HG03439 (cell line): Measurements from ENCODE around the gene CACNA2D1.

Source experiments
- ATAC-seq: cut with Tn5 transposase; IDR thresholded peaks from one replicate; pipeline ENCODE4 v1.9.1; 2021; ENCODE audit warnings: mild to moderate bottlenecking, moderate library complexity; ENCODE audit not compliant: unreplicated experiment

The CACNA2D1 gene

DNA sequence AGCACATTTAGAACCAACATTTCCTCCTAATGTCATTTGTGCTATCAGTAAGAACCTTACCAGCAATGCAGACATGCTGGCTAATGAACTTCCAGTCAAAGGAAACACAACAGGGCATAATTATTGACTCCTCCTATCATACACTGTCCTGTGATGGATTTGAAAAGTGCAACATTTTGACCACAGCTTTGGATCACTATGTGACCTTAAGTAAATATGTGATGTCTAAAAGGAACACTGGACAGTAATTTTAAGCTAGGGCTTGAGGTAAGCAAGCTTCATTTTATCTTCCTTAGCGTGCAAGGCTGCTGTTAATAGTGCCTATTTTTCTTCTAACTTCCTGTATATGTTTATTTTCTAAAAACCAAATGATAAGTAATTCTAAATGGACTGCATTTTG lies 433.2 kb downstream of the CACNA2D1 start:
- ATAC-seq: no peak

DNA sequence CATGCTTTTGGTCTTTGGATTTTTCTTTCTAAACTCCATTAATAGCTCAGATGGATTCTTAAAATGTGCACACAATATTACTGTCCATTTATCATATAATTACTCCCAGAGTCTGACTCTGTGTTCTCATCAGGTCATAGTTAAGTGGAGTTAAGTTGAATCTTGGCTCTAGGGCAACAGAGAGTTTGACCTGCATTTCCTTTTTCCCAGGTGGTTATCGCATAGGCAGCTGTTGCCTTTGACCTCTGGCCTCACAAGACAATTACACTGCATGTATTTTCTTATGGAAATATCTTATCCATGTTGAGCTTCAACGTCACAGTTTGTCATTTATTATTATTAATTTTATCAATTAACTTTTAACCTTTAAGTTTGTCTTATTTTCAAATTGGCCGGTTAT lies 436.3 kb downstream of the CACNA2D1 start:
- no peak for ATAC-seq

DNA sequence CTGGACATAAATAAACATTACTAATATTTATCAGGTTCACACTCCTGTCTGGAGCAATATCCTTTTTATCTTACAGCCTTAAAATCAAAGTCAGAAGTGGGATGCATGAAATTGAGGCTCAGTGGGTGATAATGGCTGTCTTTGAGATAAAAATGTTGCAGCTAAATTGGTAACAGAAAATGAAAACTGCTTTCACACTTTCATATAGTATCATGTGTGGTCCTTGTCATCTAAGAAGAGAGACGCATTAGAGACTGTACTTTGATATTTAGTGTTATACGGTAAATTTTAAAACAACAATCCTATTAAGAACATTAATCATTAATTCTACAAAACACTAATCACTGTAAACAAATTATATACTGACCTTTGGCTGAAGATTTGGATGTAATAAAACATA lies 438.5 kb downstream of the CACNA2D1 start:
- ATAC-seq: no peak

DNA sequence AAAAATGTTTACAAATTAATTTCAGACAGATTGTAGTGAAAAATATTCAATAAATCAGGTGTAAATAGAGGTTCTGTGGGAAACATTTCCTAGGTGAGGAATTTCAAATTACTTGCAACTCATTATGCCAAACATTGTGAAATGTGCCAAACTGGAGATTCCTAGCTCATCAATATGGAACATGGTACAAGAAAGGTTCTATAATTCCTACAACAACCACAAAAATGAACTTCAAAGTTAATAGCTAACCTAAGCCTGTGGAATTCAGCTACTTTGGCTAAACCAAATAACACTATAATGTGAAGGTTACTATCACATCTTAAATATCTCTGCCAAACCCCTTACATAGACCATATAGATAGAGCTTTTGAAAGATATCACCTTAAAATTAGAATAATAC lies 450.4 kb downstream of the CACNA2D1 start:
- no peak for ATAC-seq

DNA sequence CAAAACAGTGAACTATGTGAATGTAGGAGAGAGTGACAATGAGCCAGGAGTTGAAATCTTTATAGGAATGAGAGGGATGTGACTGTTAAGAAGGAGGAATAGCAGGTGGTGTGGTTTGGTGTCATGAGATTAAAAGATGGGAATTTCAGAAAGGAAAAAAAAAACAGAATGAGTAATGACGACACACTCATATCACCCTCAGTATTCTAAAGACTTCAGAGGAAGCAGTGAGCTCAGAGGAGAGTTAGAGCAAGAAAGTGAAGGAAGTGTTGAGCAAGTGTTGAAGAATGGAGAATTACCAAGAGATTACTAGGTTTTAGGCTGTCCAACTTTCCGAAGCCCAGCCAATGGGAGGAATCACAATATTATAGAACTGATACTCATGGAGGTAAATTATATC lies 453.2 kb downstream of the CACNA2D1 start:
- ATAC-seq: no peak

DNA sequence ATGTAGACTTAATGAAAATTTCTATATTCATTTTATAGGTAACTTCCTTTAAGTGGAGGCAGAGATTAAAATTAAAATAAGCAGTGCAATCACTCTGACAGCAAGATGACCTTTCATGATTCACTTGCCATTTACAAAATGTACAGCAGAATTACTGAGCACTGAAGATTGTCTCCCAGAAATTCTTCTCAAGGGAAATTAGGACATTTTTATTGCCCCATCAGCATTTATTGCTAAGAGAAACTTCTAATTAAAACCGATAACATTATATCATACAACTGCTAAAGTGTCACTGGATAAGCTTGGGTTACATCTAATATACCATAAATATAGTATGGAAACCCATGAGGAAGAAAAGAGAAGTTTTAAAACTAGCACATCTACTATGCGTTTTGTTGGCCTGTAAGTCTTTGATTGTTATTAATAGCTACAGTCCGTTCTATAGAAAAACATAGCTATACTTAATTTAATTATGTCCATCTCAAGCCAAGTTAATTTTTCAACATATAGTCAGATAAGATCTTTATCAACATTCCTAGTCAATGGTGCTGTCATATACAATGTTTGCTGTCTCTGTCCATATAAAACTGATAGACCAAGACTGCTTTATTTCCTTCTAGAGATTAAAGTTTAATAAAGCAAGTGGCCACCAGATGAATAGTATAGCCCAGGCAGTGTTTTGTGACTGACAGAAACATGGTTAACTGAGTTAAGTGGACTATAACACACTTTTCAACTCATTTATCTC lies 456.7 kb downstream of the CACNA2D1 start:
- ATAC-seq: no peak

DNA sequence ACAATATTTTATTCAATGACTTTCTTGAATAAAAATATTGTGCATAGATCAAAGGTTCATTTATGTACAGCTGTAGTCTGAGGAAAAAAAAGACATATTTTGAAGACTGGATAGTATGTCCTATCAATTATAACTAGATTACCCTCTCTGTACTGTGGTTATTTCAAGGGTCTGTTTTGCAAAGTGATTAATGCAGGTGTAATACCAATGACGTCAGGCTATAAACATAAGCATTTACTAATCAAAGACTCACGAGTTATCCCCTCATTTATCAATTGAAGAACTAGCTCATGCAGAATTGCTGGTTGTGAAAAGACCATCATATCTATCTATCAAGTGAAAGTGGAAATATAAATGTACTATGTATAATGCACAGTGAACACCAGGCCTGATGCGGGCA lies 460.2 kb downstream of the CACNA2D1 start:
- no peak for ATAC-seq

DNA sequence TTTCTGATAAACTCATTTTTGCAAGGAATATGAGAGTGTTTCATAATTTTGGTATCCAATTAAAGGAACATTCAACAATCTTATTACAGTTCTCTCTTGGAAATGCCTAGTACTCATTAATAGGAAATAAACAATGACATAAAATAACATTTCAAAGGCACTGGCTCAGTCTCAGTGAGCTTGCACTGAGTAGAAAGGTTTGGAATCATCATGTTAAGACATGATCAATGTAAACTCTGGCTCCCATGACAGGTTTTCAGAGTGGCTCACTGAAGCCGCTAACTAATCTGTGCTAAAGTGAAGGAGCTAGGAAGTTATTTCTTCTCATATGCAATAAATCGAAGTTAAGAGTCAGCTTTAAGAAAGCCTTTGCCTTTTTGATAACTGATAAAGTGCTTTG lies 470.5 kb downstream of the CACNA2D1 start:
- no peak for ATAC-seq

DNA sequence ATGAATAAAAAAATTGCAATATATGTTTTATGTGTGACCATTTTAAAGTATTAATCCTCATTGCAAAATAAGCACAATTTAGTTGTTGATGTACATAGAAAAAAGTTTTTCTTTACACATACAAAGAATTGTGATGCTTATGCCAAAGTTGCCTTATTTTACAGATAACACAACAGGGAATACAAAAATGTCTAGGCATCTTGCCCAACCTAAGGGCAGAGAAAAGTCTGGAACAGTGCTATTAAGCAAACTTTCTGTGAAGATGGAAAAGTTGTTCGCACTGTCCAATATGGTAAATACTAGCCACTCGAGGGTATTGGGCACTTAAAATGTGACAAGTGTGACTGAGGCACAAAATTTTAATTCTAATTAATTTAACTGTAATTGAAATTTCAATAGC lies 483.6 kb downstream of the CACNA2D1 start:
- ATAC-seq: no peak

DNA sequence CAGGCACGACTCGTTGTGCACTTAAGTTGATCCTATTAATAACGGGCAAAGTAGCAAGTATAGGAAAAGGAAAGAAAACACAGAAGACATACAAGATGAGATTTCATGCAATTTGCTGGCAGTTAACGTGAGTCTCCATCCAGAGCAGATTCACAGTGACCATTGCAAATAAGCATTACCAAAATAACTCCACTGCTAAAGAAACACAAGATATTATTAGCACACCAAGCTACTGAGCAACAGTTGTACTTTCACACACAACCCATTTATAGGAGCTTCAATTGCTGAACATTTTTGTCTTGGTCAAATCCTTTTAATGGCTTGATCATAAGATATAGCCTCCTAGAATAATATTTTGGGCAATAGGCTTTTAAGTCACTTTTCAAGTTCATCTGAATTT lies 486.1 kb downstream of the CACNA2D1 start:
- ATAC-seq: no peak

DNA sequence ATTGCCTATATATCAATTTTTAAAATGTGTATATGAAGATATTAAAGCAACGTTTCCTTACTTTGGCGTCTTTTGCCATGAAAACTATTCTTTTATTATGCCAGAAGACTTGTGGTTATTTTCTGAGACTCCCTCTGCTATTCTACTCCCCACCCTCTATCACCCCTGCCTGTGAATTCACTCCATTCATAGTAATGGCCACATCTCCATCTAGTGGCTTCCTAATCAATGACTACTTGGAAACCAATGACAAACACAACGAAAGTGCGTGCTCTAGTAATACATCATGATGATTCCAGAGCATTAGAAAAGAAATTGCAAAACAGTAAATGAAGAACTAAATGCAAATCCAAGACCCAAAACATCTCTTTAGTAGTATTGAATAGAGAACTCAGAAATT lies 487.1 kb downstream of the CACNA2D1 start:
- ATAC-seq: peak; percentile 86

DNA sequence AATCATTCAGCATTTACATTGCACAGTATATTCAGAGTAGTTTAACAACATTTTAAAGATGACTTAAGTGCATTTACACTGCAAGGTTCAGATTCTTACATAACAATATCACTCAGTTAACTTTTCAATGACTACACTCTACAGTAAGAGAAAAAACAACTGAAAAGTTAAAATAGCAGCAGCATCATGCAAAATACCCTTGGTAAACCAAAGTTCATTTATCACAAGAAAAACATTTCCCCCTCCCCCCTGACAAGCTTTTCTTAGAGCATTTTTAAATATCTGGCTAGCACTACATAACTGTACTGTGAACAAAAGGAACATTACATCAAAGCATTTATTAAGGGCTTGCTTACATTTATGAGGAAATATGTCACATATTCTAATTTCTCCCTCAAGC lies 494.3 kb downstream of the CACNA2D1 start:
- no peak for ATAC-seq

DNA sequence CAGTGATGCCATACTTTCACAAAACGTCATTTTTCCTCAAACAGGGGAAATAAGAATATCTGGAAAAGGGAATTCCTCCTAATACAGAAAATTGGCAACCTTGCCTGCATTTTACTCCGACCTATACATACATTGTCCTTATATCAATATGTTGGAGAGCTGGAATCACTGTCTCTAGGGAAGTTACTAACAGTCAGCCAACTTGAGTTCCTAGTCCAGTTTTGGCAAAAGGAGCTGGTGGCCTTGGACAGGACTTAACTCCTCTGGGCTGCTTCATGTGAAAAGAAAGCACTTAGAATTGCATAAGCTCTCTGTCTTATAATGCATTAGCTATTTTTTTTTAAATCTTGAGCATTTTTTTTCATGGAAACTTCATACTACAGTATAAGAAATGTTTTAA lies 499.5 kb downstream of the CACNA2D1 start:
- no peak for ATAC-seq

DNA sequence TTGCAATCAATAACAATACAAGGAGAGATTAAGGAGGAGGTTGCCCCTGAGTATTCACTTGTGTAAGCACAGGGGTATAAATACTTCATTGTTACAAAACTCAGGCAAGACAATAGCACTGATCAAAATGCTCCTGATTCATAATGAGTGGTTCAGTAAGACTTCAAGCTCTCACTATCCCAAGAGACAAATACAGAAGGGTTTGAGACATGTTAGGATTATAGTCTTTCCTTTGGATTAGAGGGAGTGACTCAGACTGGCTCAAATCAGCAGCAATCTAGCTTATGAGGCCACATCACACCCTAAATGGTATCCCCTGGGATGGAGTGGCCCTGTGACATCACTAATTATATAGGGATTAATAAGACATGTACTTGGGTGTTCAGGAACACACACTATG lies 506.5 kb downstream of the CACNA2D1 start:
- no peak for ATAC-seq

DNA sequence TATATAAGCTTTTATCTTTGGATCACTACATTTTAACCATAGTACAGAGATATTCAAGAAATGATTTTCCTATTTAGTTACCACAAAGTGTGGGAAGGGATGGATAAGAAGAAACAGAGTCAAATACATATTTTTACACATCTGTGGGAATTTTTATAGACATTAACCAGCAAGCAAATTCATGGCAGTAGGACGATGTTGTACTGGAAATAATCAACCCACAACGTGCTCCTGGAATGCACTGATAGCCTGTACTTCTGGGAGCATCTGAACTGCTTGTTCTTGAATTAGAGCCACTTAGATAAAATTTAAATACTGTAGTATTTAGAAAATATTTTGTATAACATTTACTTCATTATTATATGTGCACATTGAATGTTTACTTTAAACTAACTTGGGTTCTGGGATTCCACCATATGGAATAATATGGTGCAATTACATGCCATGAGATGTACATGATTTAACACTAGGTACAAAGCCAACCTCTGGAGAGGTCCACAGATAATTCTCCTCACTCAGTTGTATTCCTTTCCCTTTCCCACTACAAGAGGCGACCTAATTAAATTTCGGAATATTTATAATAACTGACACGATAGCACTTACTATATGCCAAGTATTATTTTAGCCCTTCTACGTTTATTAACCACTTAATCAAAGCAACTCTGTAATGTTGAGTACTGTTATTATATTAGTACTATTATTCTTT lies 508.8 kb downstream of the CACNA2D1 start:
- ATAC-seq: no peak

DNA sequence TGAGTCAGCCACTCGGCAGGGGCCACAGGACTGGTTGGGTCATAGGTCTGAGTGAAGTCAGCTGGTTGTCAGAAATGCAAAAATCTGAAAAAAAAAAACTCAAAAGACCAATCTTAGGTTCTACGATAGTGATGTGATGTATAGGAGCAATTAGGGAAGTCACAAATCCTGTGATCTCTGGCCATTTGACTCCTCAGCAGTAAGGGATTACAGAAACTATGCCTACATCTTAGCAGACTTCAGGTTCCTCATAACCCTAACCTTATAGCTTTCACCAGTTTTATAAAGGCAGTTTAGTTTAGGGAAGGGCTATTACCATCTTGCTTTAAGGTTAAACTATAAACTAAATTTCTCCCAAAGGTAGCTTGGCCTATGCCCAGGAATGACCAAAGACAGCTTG lies 510.6 kb downstream of the CACNA2D1 start:
- no peak for ATAC-seq

DNA sequence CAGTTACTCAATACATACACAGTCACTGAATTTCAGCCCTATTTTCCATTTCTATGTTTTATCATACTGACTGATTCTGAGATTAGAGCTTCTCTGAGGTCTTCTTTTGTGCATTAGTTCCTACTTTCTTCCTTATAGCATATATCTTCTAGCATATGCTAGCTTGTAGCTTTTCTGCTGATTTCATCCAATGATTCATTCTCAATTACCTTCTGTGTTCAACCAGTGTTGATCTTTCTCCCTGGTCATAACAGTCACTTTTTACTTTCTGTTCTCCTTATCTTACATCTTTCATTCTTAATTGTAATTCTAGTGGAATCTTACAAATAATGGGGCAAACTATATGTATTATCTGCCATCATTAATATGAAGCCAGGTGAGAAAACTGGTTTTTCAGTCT lies 514.2 kb downstream of the CACNA2D1 start:
- ATAC-seq: no peak

DNA sequence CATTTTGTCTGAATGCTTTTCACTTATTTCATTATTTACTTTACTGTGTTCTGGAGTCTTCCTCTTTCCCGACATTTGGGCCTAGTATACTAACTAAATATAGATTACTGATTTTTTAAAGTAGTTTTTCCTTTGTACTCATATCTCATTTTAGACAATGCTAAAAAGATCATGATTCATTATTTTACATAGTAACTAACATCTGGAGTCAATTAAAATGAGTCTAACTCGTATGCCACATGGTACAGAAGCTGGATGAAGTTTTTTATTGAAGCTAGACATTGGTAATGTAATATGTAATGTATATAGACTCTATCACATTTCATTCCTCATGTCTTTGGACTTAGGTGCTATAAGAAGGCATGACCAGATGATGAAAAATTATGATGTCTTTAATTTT lies 517.4 kb downstream of the CACNA2D1 start:
- ATAC-seq: no peak

DNA sequence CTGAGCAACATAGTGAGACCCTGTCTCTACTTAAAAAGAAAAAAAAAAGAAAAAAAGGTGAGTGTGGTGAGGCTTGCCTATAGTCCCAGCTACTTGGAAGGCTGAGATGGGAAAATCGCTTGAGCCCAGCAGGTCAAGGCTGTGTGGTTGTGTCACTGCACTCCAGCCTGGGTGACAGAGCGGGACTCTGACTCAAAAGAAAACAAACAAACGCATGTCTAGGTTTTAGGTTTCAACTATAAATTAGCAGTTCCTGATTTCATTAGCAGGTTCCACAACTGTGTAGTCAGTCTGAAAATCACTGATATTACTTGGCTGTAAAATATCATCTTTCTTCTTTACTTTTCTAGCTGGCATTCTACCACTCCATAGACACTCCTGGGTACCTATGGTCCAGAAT lies 518.0 kb downstream of the CACNA2D1 start:
- ATAC-seq: peak; percentile 94

DNA sequence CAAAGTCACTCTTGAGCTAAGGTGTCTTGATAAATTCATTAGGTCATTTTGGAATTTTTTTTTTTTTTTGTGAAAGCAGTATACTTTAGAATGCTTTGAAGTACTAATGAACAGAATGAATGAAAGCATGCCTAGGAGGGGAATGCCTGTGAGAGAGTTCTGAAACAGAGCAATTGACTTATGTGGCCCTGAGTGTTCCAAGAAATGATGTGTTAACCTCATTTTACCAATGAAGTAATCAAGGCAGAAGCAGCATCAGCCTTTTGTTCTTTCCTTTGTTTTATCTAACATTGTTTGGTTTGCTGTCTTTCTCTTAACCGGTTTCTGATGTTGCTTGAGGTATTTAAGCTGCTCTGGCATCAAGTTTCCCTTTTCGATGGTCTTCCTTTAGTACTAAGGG lies 519.1 kb downstream of the CACNA2D1 start:
- no peak for ATAC-seq

DNA sequence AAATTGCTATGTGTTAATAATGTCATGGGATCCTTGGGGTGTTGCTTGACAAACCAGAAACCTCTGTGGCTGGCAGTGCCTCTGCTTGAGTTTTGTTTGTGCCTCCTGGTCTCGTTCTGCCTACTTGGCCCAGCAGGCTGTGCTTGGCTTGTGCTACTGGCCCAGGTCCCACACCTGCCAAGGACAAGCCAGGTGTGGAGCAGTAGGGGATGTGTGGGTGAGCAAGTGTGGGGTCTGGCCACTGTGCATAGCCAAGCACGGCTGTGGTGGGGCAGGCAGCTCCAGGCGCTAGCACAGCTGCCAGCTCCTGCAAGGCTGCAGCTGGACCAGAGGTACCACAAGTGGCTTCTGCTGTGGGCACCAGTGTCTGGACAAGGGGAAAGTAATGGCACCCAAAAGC lies 524.1 kb downstream of the CACNA2D1 start:
- no peak for ATAC-seq

DNA sequence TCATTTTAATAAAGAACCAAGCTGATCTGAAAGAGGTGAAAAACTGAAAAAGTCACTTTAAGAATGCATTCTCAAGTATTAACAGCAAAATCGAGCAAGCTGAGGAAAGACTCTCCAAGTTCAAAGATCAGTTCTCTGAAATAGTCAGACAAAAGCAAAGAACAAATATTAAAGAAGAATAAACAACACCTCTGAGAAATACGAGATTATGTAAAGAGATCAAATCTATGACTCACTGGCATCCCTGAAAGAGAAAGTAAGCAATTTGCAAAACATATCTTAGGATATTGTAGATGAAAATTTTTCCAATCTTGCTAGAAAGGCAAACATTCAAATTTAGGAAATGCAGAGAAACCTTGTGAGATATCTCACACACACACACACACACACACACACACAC lies 535.4 kb downstream of the CACNA2D1 start:
- ATAC-seq: no peak

DNA sequence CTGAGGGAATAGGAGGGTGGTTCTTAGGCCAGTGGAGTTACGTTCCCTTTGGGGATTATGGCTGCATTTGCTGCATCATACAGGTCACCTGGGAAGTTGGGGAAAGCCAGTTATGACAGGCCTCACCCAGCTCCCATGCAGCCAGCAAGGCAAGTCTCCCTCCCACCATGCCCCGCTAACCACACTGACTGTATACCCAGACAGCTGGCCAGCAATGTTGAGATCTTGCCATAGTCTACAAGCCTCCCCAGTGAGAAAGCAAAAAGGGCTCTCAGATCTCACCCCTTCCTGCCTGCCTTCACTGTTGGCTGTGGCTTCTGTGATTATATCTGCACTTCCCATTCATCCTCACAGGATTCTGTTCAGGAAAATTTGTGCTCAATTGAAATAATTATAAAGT lies 540.5 kb downstream of the CACNA2D1 start:
- ATAC-seq: no peak
